Activated B cell treated with CpG ODN at 0.5 μM for 24 hours (primary cell): ENCODE results near the gene DNAJC4. TPM values are rescaled to one million over a fixed set of nuclear protein-coding genes. Genes with fewer than 3 reads are reported as not detected.

ENCODE experiments used
- ATAC-seq: fragments of 200-7000 bp; cut with Tn5 transposase; one replicate; pipeline ENCODE4 v1.10.0; 2021; ENCODE audit warnings: low read depth, mild to moderate bottlenecking, moderate library complexity
- CTCF ChIA-PET: fragments of 350-600 bp; sonication (Branson Sonifier 250); formaldehyde crosslinking; loops from one replicate; lab custom pipeline; 2021; ENCODE audit warnings: antibody characterized with exemption; lab: Charles Lee
- POLR2A ChIA-PET: fragments of 350-600 bp; sonication (Branson Sonifier 250); formaldehyde crosslinking; loops from one replicate; lab custom pipeline; 2021; ENCODE audit warnings: antibody characterized with exemption; lab: Charles Lee
- DNase-seq: peaks from one replicate; pipeline ENCODE4 v3.0.0; 2022
- H3K27ac Mint-ChIP-seq: one replicate; pipeline ENCODE4 v1.8.0; 2020; ENCODE audit warnings: mixed read lengths
- H3K27me3 Mint-ChIP-seq: one replicate; pipeline ENCODE4 v1.8.0; 2021; ENCODE audit warnings: mixed read lengths
- H3K36me3 Mint-ChIP-seq: one replicate; pipeline ENCODE4 v1.8.0; 2021; ENCODE audit warnings: low read depth, mixed read lengths
- H3K4me1 Mint-ChIP-seq: one replicate; pipeline ENCODE4 v1.8.0; 2021; ENCODE audit warnings: mixed read lengths
- H3K4me3 Mint-ChIP-seq: one replicate; pipeline ENCODE4 v1.8.0; 2020; ENCODE audit warnings: mild to moderate bottlenecking, mixed read lengths
- H3K9me3 Mint-ChIP-seq: one replicate; pipeline ENCODE4 v1.8.0; 2020; ENCODE audit warnings: mixed read lengths
- intact Hi-C: fragments of 100-400 bp; cut with micrococcal nuclease; formaldehyde crosslinking; loops from one replicate; pipeline ENCODE4 v1.15.1; 2024
- total RNA-seq: library from RNA; stranded (reverse); gene quantifications from 2 replicates; pipeline ENCODE4 v1.2.3, GENCODE V29; 2022
- TF ChIP-seq, protein P1 (sequence below): fragments of 200-600 bp; IDR thresholded peaks from one replicate; pipeline ENCODE4 v1.8.0; 2022; ENCODE audit warnings: antibody characterized with exemption, mild to moderate bottlenecking

Gene DNAJC4
- total RNA-seq, 1 donor from 2014 or later, result 53.3 TPM

- ChIA-PET CTCF (no interaction called here), POLR2A (interaction anchor here (0.6 to 9.3 kb wide), 3 partner anchors 17 to 1209 kb away, joined by 3 to 191 read pairs (median 5); partner anchors contain the start of genes DNAJC4, NUDT22, PRDX5 and TRMT112)
- no peak overlapping the region for H3K27ac Mint-ChIP-seq
- TF ChIP-seq, protein P1, sequence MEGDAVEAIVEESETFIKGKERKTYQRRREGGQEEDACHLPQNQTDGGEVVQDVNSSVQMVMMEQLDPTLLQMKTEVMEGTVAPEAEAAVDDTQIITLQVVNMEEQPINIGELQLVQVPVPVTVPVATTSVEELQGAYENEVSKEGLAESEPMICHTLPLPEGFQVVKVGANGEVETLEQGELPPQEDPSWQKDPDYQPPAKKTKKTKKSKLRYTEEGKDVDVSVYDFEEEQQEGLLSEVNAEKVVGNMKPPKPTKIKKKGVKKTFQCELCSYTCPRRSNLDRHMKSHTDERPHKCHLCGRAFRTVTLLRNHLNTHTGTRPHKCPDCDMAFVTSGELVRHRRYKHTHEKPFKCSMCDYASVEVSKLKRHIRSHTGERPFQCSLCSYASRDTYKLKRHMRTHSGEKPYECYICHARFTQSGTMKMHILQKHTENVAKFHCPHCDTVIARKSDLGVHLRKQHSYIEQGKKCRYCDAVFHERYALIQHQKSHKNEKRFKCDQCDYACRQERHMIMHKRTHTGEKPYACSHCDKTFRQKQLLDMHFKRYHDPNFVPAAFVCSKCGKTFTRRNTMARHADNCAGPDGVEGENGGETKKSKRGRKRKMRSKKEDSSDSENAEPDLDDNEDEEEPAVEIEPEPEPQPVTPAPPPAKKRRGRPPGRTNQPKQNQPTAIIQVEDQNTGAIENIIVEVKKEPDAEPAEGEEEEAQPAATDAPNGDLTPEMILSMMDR, result no peak
- H3K4me1 Mint-ChIP-seq, result peaks cover 63% of the 10 kb centered on the region
- intact Hi-C loops, result no loop called here
- H3K36me3 Mint-ChIP-seq, result peaks cover 56% of the 10 kb centered on the region
- ATAC-seq (no peak), DNase-seq (no peak)
- no peaks in the 10 kb centered on the region for H3K9me3 Mint-ChIP-seq
- no peaks in the 10 kb centered on the region for H3K27me3 Mint-ChIP-seq
- no peak overlapping the region for H3K4me3 Mint-ChIP-seq
These were observed 19.9 kb upstream of the DNAJC4 start for GRCh38 chr11:64210301-64211020.

GRCh38 chr11:64211181-64211872 is 19.0 kb upstream of the DNAJC4 start:
- DNase-seq, result no peak
- no peaks in the 10 kb centered on the region for H3K27me3 Mint-ChIP-seq
- TF ChIP-seq, protein P1, result no peak
- intact Hi-C loops, result no loop called here
- no peak for ATAC-seq
- H3K4me1 Mint-ChIP-seq, result peaks cover 59% of the 10 kb centered on the region
- ChIA-PET POLR2A (interaction anchor here (0.6 to 9.3 kb wide), 2 partner anchors 16 to 21 kb away, joined by 5 to 191 read pairs; partner anchors contain the start of genes DNAJC4, NUDT22 and TRPT1), CTCF (no interaction called here)
- no peak overlapping the region for H3K27ac Mint-ChIP-seq
- peaks cover 54% of the 10 kb centered on the region for H3K36me3 Mint-ChIP-seq
- no peak overlapping the region for H3K4me3 Mint-ChIP-seq
- no peaks in the 10 kb centered on the region for H3K9me3 Mint-ChIP-seq

DNA sequence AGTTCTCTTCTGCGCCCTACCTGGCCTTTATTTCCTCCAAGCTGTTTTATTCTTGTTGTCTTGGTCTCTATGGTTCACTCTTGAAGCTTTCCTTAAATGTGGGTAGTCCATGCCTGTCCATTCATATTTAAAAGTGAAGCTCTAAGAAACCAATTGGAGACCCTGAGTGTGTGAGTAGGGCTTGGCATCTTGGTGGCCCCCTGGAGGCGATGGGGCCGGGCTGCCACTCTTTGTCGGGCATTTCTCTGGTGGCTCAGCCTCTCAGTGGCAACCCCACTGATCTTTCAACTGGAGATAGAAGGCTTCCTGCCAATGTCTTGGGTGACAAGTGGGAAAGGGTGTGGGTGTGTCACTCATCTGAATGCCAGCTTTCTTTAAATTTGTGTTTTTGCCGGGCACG is 13.5 kb upstream of the DNAJC4 start:
- Mint-ChIP-seq H3K4me1 (peaks cover 37% of the 10 kb centered on the region), H3K27me3 (no peaks in the 10 kb centered on the region), H3K27ac (peak overlapping the region; percentile 46), H3K9me3 (no peaks in the 10 kb centered on the region), H3K36me3 (peaks cover 63% of the 10 kb centered on the region), H3K4me3 (no peak overlapping the region)
- TF ChIP-seq, protein P1, result no peak
- POLR2A ChIA-PET, result interaction anchor here (0.7 to 6.3 kb wide), 6 partner anchors 9 to 101 kb away, joined by 3 to 37 read pairs (median 4); partner anchors contain the start of genes FERMT3, NUDT22, PRDX5 and TRPT1
- DNase-seq, result no peak
- intact Hi-C loops, result no loop called here
- peak; percentile 23 for ATAC-seq
- CTCF ChIA-PET, result interaction anchor here (1.1 to 3.5 kb wide), 3 partner anchors 9 to 86 kb away, joined by 3 to 29 read pairs (median 6); partner anchors contain the start of genes FERMT3, NUDT22 and TRPT1

DNA sequence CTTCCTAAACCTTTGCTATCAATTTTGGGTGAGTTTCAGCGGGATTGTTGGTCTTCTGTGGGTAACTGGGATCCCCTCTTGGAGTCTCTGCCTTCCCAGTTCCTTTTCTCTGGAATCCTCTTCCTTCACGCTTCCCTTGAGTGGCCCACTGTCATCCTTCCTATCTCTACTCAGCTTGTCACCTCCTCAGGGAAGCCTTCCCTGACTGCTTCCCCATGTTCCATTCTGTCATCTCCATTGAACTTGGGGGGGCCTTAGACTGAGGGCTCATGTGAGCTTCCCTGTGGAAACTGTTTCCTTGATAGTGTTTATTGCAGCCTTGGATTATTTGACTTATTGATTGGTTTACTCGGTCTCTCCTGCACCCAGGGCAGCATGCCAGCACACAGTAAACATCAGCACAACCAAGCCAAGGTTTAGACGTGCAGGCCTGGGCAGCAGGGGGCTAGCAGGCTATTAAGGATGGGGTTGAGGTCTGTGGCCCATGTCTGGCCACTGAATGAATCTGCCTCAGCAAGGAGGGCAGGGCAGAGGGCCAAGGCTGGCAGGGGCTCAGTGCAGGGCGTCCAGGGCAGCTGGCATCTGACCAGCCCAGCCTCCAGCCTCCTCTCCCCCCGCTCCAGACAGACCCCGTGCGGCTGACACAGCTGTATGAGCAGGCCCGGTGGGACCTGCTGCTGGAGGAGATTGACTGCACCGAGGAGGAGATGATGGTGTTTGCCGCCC is 11.6 kb upstream of the DNAJC4 start:
- no peaks in the 10 kb centered on the region for H3K27me3 Mint-ChIP-seq
- DNase-seq, result no peak
- ChIA-PET CTCF (no interaction called here), POLR2A (interaction anchor here (0.9 to 6.3 kb wide), 3 partner anchors 8 to 52 kb away, joined by 3 to 37 read pairs (median 6); partner anchors contain the start of gene FERMT3)
- no peaks in the 10 kb centered on the region for H3K9me3 Mint-ChIP-seq
- H3K36me3 Mint-ChIP-seq, result peaks cover 62% of the 10 kb centered on the region
- H3K4me3 Mint-ChIP-seq, result no peak overlapping the region
- intact Hi-C loops, result no loop called here
- no peak for ATAC-seq
- peaks cover 23% of the 10 kb centered on the region for H3K4me1 Mint-ChIP-seq
- no peak overlapping the region for H3K27ac Mint-ChIP-seq
- TF ChIP-seq, protein P1, result no peak
